ENCODE measurements around the gene ATF6. TPM values are rescaled to one million over a fixed set of nuclear protein-coding genes. Genes with fewer than 3 reads are reported as not detected.

Gene ATF6
- total and polyA plus RNA-seq, 8 donors: 2.2 to 29.5 (median 16.9) TPM

DNA sequence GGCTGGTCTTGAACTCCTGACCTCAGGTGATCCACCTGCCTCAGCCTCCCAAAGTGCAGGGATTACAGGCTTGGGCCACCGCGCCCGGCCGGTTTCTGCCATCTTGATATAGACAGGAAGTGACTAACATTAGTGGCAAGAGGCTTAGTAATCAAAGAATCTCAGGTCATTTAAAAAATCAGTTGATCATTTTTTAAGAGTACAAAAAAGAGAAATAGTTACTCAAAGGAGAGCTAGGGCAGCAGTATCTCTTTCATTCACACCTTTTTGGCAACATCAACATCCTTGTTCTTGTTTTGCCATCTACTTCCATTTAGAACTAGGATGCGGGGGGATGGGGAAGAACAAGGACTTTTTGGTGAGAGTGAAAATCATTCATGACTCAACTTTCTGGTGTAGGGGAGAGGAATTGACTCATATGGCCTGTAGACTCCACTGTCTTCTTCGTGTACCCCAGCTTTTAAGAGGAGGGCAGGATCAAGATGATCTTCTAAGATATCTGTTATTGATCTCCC is 36.0 kb upstream of the ATF6 start:
- intact Hi-C loops (cut with DNase I): loop anchor here in 1 of 3 donors (10.0 kb wide), 1 partner anchor 245 kb away; no protein-coding TSS in a partner anchor
- no peak overlapping the region for H3K4me3 ChIP-seq
- no peaks in the 10 kb centered on the region for H3K9me3 ChIP-seq
- ATAC-seq (no peak), FAIRE-seq (no peak), DNase-seq (no peak)
- no peaks in the 10 kb centered on the region for H3K36me3 ChIP-seq
- 69 to 79% methylated on average over 6 of the region's 6 CpGs for WGBS, 2 donors
- TF ChIP-seq, protein P1, sequence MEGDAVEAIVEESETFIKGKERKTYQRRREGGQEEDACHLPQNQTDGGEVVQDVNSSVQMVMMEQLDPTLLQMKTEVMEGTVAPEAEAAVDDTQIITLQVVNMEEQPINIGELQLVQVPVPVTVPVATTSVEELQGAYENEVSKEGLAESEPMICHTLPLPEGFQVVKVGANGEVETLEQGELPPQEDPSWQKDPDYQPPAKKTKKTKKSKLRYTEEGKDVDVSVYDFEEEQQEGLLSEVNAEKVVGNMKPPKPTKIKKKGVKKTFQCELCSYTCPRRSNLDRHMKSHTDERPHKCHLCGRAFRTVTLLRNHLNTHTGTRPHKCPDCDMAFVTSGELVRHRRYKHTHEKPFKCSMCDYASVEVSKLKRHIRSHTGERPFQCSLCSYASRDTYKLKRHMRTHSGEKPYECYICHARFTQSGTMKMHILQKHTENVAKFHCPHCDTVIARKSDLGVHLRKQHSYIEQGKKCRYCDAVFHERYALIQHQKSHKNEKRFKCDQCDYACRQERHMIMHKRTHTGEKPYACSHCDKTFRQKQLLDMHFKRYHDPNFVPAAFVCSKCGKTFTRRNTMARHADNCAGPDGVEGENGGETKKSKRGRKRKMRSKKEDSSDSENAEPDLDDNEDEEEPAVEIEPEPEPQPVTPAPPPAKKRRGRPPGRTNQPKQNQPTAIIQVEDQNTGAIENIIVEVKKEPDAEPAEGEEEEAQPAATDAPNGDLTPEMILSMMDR (IDR thresholded peaks at IDR 0.05): no peak
- H3K27me3 ChIP-seq: no peaks in the 10 kb centered on the region
- no peak overlapping the region for H3K27ac ChIP-seq
- H3K4me1 ChIP-seq: peaks cover 0 to 7% (median 0%) of the 10 kb centered on the region in 3 donors

DNA sequence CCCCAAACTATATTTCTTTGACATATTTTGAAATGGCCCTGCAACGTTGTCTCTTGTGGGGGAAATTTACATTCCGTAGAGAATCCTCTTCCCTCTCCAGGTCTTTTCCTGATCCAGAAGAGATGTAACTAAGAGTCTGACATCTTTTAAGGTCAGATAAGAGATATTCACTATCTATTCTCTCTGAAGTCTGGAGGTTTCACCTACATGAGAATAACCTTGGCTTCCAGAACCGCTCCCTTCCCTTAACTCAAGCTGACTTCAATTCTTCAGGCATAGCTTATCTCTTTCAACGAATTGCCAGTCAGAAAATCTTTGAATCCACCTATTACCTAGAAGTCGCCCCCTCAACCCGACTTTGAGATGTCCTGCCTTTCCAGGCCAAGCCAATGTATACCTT is 34.9 kb upstream of the ATF6 start:
- Histone ChIP-seq H3K36me3 (no peaks in the 10 kb centered on the region), H3K4me3 (no peak overlapping the region), H3K4me1 (no peaks in the 10 kb centered on the region), H3K9me3 (no peaks in the 10 kb centered on the region), H3K27me3 (no peaks in the 10 kb centered on the region), H3K27ac (no peak overlapping the region)
- DNase-seq: no peak
- WGBS, 2 donors: 58 to 63% methylated on average over 6 of the region's 6 CpGs
- ATAC-seq: no peak
- TF ChIP-seq, protein P1 (IDR thresholded peaks at IDR 0.05): no peak
- FAIRE-seq: no peak
- intact Hi-C loops (cut with DNase I): loop anchor here in 1 of 3 donors (10.0 kb wide), 1 partner anchor 246 kb away; no protein-coding TSS in a partner anchor

DNA sequence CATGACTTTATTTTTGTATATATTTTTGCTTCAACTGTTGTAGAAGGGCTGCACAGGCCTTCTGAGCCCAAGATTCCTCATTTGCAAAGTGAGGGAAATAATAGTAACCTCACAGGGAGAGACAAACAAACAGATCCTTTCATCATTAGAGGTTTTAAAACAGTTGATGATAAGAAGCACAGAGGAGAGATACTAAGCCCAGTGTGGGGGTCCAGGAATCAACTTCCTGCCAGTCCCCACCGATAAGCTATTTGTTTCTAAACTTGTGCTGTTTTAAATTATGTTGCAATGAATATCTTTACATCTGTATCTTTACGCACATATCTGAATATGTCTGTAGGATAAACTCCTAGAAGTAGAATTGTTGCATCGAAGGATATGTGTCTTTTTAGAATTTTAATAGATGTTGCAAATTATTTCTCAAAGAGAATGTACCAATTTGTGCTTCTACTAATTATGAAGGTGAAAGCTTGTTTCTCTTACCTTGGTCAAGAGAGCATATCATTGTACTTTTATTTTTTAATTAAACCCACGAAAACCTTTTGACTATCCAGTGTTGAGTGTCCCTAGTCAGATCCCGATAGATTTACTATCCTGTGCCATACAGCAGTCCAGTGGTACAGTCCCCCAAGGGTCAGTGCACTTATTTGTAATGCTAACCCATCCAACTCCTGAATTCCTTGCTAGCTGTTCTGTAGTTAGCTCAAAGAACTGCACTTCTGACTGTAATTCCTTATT is 34.0 kb upstream of the ATF6 start:
- intact Hi-C loops (cut with DNase I): loop anchor here in 1 of 3 donors (10.0 kb wide), 1 partner anchor 247 kb away; no protein-coding TSS in a partner anchor

DNA sequence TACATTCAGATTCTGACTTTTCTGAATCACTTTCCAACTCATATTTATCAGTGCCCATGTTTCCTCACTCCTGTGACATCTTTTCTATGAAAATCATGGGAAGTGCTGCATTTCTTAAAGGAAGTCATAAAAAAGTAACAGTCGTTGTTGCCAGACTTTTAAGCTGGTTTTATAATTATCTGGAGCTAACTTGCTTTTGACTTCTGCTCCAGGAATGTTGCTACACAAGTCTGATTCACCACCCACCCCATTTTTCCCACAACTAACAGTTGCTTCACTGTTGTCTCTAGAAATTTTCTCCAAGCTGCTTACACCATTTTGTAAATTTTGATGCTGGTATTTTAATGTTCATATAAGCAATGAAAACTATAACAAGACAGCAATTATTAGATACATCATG is 32.6 kb upstream of the ATF6 start:
- intact Hi-C loops (cut with DNase I): loop anchor here in 1 of 3 donors (10.0 kb wide), 1 partner anchor 249 kb away; no protein-coding TSS in a partner anchor
- no peak overlapping the region for H3K27ac ChIP-seq
- H3K9me3 ChIP-seq: no peaks in the 10 kb centered on the region
- no peaks in the 10 kb centered on the region for H3K27me3 ChIP-seq
- no peak for DNase-seq
- TF ChIP-seq, protein P1 (IDR thresholded peaks at IDR 0.05): no peak
- ATAC-seq: peak in 2 of 4 donors; percentile 30 to 66
- H3K36me3 ChIP-seq: no peaks in the 10 kb centered on the region
- WGBS, 2 donors: 3% methylated on average over 1 of the region's 1 CpG
- H3K4me1 ChIP-seq: no peaks in the 10 kb centered on the region
- FAIRE-seq: no peak
- H3K4me3 ChIP-seq: no peak overlapping the region

More for the DNA sequence above, 34.0 kb upstream of the ATF6 start:
- ATAC-seq (no peak), FAIRE-seq (no peak), DNase-seq (no peak)
- Histone ChIP-seq H3K4me3 (no peak overlapping the region), H3K4me1 (no peaks in the 10 kb centered on the region), H3K36me3 (no peaks in the 10 kb centered on the region), H3K9me3 (no peaks in the 10 kb centered on the region), H3K27ac (no peak overlapping the region), H3K27me3 (no peaks in the 10 kb centered on the region)
- TF ChIP-seq, protein P1 (IDR thresholded peaks at IDR 0.05): no peak
- WGBS, 2 donors: 65 to 66% methylated on average over 5 of the region's 5 CpGs

DNA sequence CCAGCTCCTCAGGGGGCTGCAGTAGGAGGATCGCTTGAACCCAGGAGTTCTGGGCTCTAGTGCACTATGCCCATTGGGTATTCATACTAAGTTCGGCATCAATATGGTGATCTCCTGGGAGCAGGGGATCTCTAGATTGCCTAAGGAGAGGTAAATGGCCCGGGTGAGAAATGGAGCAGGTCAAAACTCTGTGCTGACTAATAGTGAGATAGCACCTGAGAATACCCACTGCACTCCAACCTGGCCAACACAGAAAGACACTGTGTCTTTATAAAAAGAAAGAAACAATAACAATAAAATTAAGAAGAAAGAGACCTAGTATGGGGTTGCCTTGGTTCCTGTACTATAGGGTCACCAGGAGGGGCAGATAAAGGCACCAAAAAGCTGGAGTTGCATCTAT is 30.3 kb upstream of the ATF6 start:
- no peak overlapping the region for H3K4me3 ChIP-seq
- TF ChIP-seq, protein P1 (IDR thresholded peaks at IDR 0.05): no peak
- H3K4me1 ChIP-seq: no peaks in the 10 kb centered on the region
- no peaks in the 10 kb centered on the region for H3K27me3 ChIP-seq
- no peaks in the 10 kb centered on the region for H3K9me3 ChIP-seq
- H3K36me3 ChIP-seq: no peaks in the 10 kb centered on the region
- ATAC-seq: no peak
- intact Hi-C loops (cut with DNase I): loop anchor here in 1 of 3 donors (10.0 kb wide), 1 partner anchor 251 kb away; no protein-coding TSS in a partner anchor
- H3K27ac ChIP-seq: no peak overlapping the region
- no peak for DNase-seq
- no peak for FAIRE-seq
- 67 to 74% methylated on average over 3 of the region's 3 CpGs for WGBS, 2 donors
